ENCODE measurements around the gene TNS4.

TNS4 gene

GRCh38 chr17:40490289-40490853 is 11.1 kb downstream of the TNS4 start:
- DNase-seq (ENCODE audit: extremely low spot score) = no peak
- CTCF ChIA-PET = interaction anchor here (1.3 to 1.5 kb wide), 2 partner anchors 9 to 14 kb away, joined by 3 to 7 read pairs; no protein-coding TSS in a partner anchor
- no peak for TF ChIP-seq L3MBTL2 (conservative IDR thresholded peaks at IDR 0.05)
- TF ChIP-seq FOXK2 (IDR thresholded peaks at IDR 0.05) = no peak
- TF ChIP-seq FOXA1 (IDR thresholded peaks at IDR 0.05) = no peak
- no peak for TF ChIP-seq ZNF384 (IDR thresholded peaks at IDR 0.05)
- TF ChIP-seq FOXM1 (IDR thresholded peaks at IDR 0.05; ENCODE audit: borderline replicate concordance) = no peak
- no peak for TF ChIP-seq PKNOX1 (IDR thresholded peaks at IDR 0.05)
- no peak for TF ChIP-seq SUZ12 (IDR thresholded peaks at IDR 0.05)
- no peak for TF ChIP-seq NFRKB (IDR thresholded peaks at IDR 0.05)
- TF ChIP-seq ARNT (IDR thresholded peaks at IDR 0.05) = no peak
- TF ChIP-seq HDGF (IDR thresholded peaks at IDR 0.05; ENCODE audit: borderline replicate concordance) = no peak
- no peak for TF ChIP-seq SP1 (IDR thresholded peaks at IDR 0.05)
- no peak for TF ChIP-seq ELF4 (IDR thresholded peaks at IDR 0.05)
- no peak for TF ChIP-seq CTBP1 (IDR thresholded peaks at IDR 0.05; ENCODE audit: borderline replicate concordance)
- TF ChIP-seq TARDBP (IDR thresholded peaks at IDR 0.05) = no peak
- no peak for TF ChIP-seq BHLHE40 (IDR thresholded peaks at IDR 0.05; ENCODE audit: borderline replicate concordance)
- TF ChIP-seq LEF1 (IDR thresholded peaks at IDR 0.05; ENCODE audit: borderline replicate concordance) = no peak
- POLR2A ChIA-PET = interaction anchor here (1.3 to 1.4 kb wide), 2 partner anchors 9 to 72 kb away, joined by 3 to 4 read pairs; partner anchors contain the start of gene TOP2A

- ChIA-PET POLR2A (interaction anchor here (0.6 kb wide), 1 partner anchor 69 kb away, joined by 3 read pairs; no protein-coding TSS in a partner anchor), CTCF (interaction anchor here (0.9 to 1.2 kb wide), 2 partner anchors 10 to 12 kb away, joined by 4 to 10 read pairs; no protein-coding TSS in a partner anchor)
- TF ChIP-seq SUZ12 (IDR thresholded peaks at IDR 0.05) (no peak), ZNF384 (IDR thresholded peaks at IDR 0.05) (no peak), ARNT (IDR thresholded peaks at IDR 0.05) (no peak), L3MBTL2 (conservative IDR thresholded peaks at IDR 0.05) (no peak), CTBP1 (IDR thresholded peaks at IDR 0.05; ENCODE audit: borderline replicate concordance) (no peak), PKNOX1 (IDR thresholded peaks at IDR 0.05) (no peak), ELF4 (IDR thresholded peaks at IDR 0.05) (no peak), TARDBP (IDR thresholded peaks at IDR 0.05) (no peak), HDGF (IDR thresholded peaks at IDR 0.05; ENCODE audit: borderline replicate concordance) (no peak), BHLHE40 (IDR thresholded peaks at IDR 0.05; ENCODE audit: borderline replicate concordance) (no peak)
Observed at GRCh38 chr17:40487371-40488020, 13.9 kb downstream of the TNS4 start.

GRCh38 chr17:40486522-40487370 is 14.7 kb downstream of the TNS4 start:
- TF ChIP-seq BHLHE40 (IDR thresholded peaks at IDR 0.05; ENCODE audit: borderline replicate concordance) (no peak), SP1 (IDR thresholded peaks at IDR 0.05) (no peak), TARDBP (IDR thresholded peaks at IDR 0.05) (no peak), CTBP1 (IDR thresholded peaks at IDR 0.05; ENCODE audit: borderline replicate concordance) (no peak), SUZ12 (IDR thresholded peaks at IDR 0.05) (no peak), FOXK2 (IDR thresholded peaks at IDR 0.05) (no peak), ARNT (IDR thresholded peaks at IDR 0.05) (no peak), ELF4 (IDR thresholded peaks at IDR 0.05) (no peak), FOXM1 (IDR thresholded peaks at IDR 0.05; ENCODE audit: borderline replicate concordance) (no peak), L3MBTL2 (conservative IDR thresholded peaks at IDR 0.05) (no peak)
- ChIA-PET CTCF (interaction anchor here (0.6 to 2.0 kb wide), 3 partner anchors 11 to 187 kb away, joined by 4 to 7 read pairs (median 4); no protein-coding TSS in a partner anchor), POLR2A (no interaction called here)
- DNase-seq (ENCODE audit: extremely low spot score) = no peak

More at GRCh38 chr17:40487371-40488020, 13.9 kb downstream of the TNS4 start:
- DNase-seq (ENCODE audit: extremely low spot score) = no peak

GRCh38 chr17:40485851-40486521 is 15.4 kb downstream of the TNS4 start:
- ChIA-PET CTCF (interaction anchor here (0.6 to 2.0 kb wide), 3 partner anchors 10 to 186 kb away, joined by 4 to 7 read pairs (median 4); no protein-coding TSS in a partner anchor), POLR2A (no interaction called here)
- no peak for TF ChIP-seq ZNF384 (IDR thresholded peaks at IDR 0.05)
- no peak for TF ChIP-seq SP1 (IDR thresholded peaks at IDR 0.05)
- no peak for TF ChIP-seq FOXK2 (IDR thresholded peaks at IDR 0.05)
- no peak for DNase-seq (ENCODE audit: extremely low spot score)

GRCh38 chr17:40484973-40485530 is 16.4 kb downstream of the TNS4 start:
- POLR2A ChIA-PET = no interaction called here
- CTCF ChIA-PET = interaction anchor here (2.0 kb wide), 1 partner anchor 9 kb away, joined by 7 read pairs; no protein-coding TSS in a partner anchor
- TF ChIP-seq FOXM1 (IDR thresholded peaks at IDR 0.05; ENCODE audit: borderline replicate concordance) (no peak), HDGF (IDR thresholded peaks at IDR 0.05; ENCODE audit: borderline replicate concordance) (no peak), ZNF384 (IDR thresholded peaks at IDR 0.05) (no peak), LEF1 (IDR thresholded peaks at IDR 0.05; ENCODE audit: borderline replicate concordance) (no peak), CTBP1 (IDR thresholded peaks at IDR 0.05; ENCODE audit: borderline replicate concordance) (no peak), L3MBTL2 (conservative IDR thresholded peaks at IDR 0.05) (no peak), FOXA1 (IDR thresholded peaks at IDR 0.05) (no peak), NFRKB (IDR thresholded peaks at IDR 0.05) (no peak), TARDBP (IDR thresholded peaks at IDR 0.05) (no peak), FOXK2 (IDR thresholded peaks at IDR 0.05) (no peak), ELF4 (IDR thresholded peaks at IDR 0.05) (no peak), ARNT (IDR thresholded peaks at IDR 0.05) (no peak)
- no peak for DNase-seq (ENCODE audit: extremely low spot score)
